Neural progenitor cell (in vitro differentiated cells): ENCODE data around the gene NRG3. TPM values are rescaled to one million over a fixed set of nuclear protein-coding genes. Genes with fewer than 3 reads are reported as not detected.

Experiments used
- DNase-seq: peaks from one replicate; pipeline ENCODE4 v3.0.0-alpha.2; 2016; ENCODE audit warnings: low spot score
- H2AFZ ChIP-seq: fragments of 200-600 bp; sonication (generic); replicated peaks from 2 replicates; pipeline ENCODE4 v1.6.1; 2016; ENCODE audit warnings: antibody characterized with exemption
- H3F3A ChIP-seq: fragments of 200-600 bp; sonication (generic); 2 replicates; pipeline ENCODE4 v1.6.1; 2016; ENCODE audit warnings: antibody characterized with exemption, low read depth
- H3K27ac ChIP-seq: fragments of 200-600 bp; sonication (generic); 2 replicates; pipeline ENCODE4 v1.5.1; 2016; ENCODE audit warnings: mild to moderate bottlenecking
- H3K27me3 ChIP-seq: fragments of 200-600 bp; sonication (generic); 2 replicates; pipeline ENCODE4 v1.6.1; 2016; ENCODE audit warnings: mild to moderate bottlenecking, moderate library complexity
- H3K36me3 ChIP-seq: fragments of 200-600 bp; sonication (generic); 2 replicates; pipeline ENCODE4 v1.5.1; 2016
- H3K4me1 ChIP-seq: fragments of 200-600 bp; sonication (generic); 2 replicates; pipeline ENCODE4 v1.6.1; 2016; ENCODE audit warnings: mixed run types
- H3K4me2 ChIP-seq: fragments of 200-600 bp; sonication (generic); 2 replicates; pipeline ENCODE4 v1.6.1; 2016
- H3K4me3 ChIP-seq: fragments of 200-600 bp; sonication (generic); 2 replicates; pipeline ENCODE4 v1.5.1; 2016
- H3K79me2 ChIP-seq: fragments of 200-600 bp; sonication (generic); 2 replicates; pipeline ENCODE4 v1.6.1; 2016; ENCODE audit warnings: low read depth
- H3K9ac ChIP-seq: fragments of 200-600 bp; sonication (generic); 2 replicates; pipeline ENCODE4 v1.6.1; 2016
- H3K9me3 ChIP-seq: fragments of 200-600 bp; sonication (generic); 2 replicates; pipeline ENCODE4 v1.5.1; 2016; ENCODE audit warnings: low read depth
- H4K20me1 ChIP-seq: fragments of 200-600 bp; sonication (generic); 2 replicates; pipeline ENCODE4 v1.6.1; 2016; ENCODE audit warnings: low read depth
- H3K27ac Mint-ChIP-seq: 3 replicates; pipeline ENCODE4 v1.8.0; 2021; ENCODE audit warnings: mixed read lengths
- H3K27me3 Mint-ChIP-seq: 2 replicates; pipeline ENCODE4 v1.8.0; 2022; ENCODE audit warnings: low read depth, mild to moderate bottlenecking, inconsistent platforms, moderate library complexity, mixed read lengths; ENCODE audit not compliant: insufficient read depth
- H3K36me3 Mint-ChIP-seq: 3 replicates; pipeline ENCODE4 v1.8.0; 2021; ENCODE audit warnings: mixed read lengths
- H3K4me1 Mint-ChIP-seq: 3 replicates; pipeline ENCODE4 v1.8.0; 2021; ENCODE audit warnings: mixed read lengths
- H3K4me3 Mint-ChIP-seq: 3 replicates; pipeline ENCODE4 v1.8.0; 2021; ENCODE audit warnings: mild to moderate bottlenecking, moderate library complexity, mixed read lengths
- H3K9me3 Mint-ChIP-seq: 3 replicates; pipeline ENCODE4 v1.8.0; 2020; ENCODE audit warnings: mixed read lengths
- EZH2 ChIP-seq: fragments of 200-600 bp; sonication (generic); IDR thresholded peaks from 2 replicates; pipeline ENCODE4 v1.6.1; 2017; ENCODE audit warnings: antibody characterized with exemption, mild to moderate bottlenecking, moderate library complexity
- EZH2phosphoT487 ChIP-seq: fragments of 200-600 bp; sonication (generic); IDR thresholded peaks from 2 replicates; pipeline ENCODE4 v1.6.1; 2017; ENCODE audit warnings: antibody characterized with exemption
- total RNA-seq: library from RNA; depleted of rRNA; stranded (reverse); fragments of >200 nt; gene quantifications from 2 replicates; pipeline ENCODE4 v1.2.3, GENCODE V29; 2015; ENCODE audit warnings: low replicate concordance
- TF ChIP-seq, protein P1 (sequence below): fragments of 200-600 bp; sonication (generic); IDR thresholded peaks from 2 replicates; pipeline ENCODE4 v1.5.1; 2017; ENCODE audit warnings: antibody characterized with exemption, mild to moderate bottlenecking

The NRG3 gene
- total RNA-seq, 1 donor from 2014 or later = 1.9 TPM

- H3K9me3 ChIP-seq = no peaks in the 10 kb centered on the region
- H3K27me3 Mint-ChIP-seq = peaks cover 4% of the 10 kb centered on the region
- H3K27ac ChIP-seq = no peak overlapping the region
- H3K79me2 ChIP-seq = no peaks in the 10 kb centered on the region
- H3K9me3 Mint-ChIP-seq = no peaks in the 10 kb centered on the region
- no peaks in the 10 kb centered on the region for H3K36me3 ChIP-seq
- H3K27ac Mint-ChIP-seq = no peak overlapping the region
- H3K27me3 ChIP-seq = no peaks in the 10 kb centered on the region
- no peak overlapping the region for H3K4me3 Mint-ChIP-seq
- H3K9ac ChIP-seq = no peak overlapping the region
- no peak overlapping the region for H3K4me3 ChIP-seq
- H3K4me2 ChIP-seq = no peak overlapping the region
- H3F3A ChIP-seq = no peaks in the 10 kb centered on the region
- no peaks in the 10 kb centered on the region for H3K36me3 Mint-ChIP-seq
- no peak for TF ChIP-seq EZH2
- TF ChIP-seq, protein P1, sequence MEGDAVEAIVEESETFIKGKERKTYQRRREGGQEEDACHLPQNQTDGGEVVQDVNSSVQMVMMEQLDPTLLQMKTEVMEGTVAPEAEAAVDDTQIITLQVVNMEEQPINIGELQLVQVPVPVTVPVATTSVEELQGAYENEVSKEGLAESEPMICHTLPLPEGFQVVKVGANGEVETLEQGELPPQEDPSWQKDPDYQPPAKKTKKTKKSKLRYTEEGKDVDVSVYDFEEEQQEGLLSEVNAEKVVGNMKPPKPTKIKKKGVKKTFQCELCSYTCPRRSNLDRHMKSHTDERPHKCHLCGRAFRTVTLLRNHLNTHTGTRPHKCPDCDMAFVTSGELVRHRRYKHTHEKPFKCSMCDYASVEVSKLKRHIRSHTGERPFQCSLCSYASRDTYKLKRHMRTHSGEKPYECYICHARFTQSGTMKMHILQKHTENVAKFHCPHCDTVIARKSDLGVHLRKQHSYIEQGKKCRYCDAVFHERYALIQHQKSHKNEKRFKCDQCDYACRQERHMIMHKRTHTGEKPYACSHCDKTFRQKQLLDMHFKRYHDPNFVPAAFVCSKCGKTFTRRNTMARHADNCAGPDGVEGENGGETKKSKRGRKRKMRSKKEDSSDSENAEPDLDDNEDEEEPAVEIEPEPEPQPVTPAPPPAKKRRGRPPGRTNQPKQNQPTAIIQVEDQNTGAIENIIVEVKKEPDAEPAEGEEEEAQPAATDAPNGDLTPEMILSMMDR = no peak
- TF ChIP-seq EZH2phosphoT487 = no peak
- H3K4me1 Mint-ChIP-seq = peaks cover 25% of the 10 kb centered on the region
- DNase-seq = peak; percentile 26
- H4K20me1 ChIP-seq = no peaks in the 10 kb centered on the region
- H2AFZ ChIP-seq = no peak overlapping the region
- H3K4me1 ChIP-seq = peaks cover 3% of the 10 kb centered on the region
Observed at GRCh38 chr10:82742898-82743297, 867.9 kb downstream of the NRG3 start.

- Mint-ChIP-seq H3K4me3 (no peak overlapping the region), H3K9me3 (peaks cover 3% of the 10 kb centered on the region)
- no peak overlapping the region for H2AFZ ChIP-seq
Observed at GRCh38 chr10:82750538-82750937, 875.5 kb downstream of the NRG3 start.

DNA sequence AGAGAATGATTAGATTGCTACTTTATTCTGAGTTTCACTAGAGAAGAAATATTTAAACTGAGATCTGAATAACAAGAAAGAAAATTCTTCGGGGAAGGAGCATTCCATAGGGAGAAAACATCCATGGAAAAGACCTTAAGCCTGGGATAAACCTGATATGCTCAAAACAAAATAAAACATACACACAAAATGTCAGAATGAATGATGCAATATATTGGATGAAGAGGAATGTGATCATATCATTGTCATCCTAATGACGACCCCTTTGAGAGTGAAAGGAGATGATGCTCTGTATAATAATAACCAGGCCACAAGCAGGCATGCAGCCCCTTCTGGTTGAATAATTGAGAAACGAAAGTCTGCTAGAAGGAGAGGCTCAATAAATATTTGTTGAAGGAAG, 882.4 kb downstream of the NRG3 start:
- H3K4me3 Mint-ChIP-seq = no peak overlapping the region
- H3K4me2 ChIP-seq = no peak overlapping the region
- H3K79me2 ChIP-seq = no peaks in the 10 kb centered on the region
- H3F3A ChIP-seq = peaks cover 16% of the 10 kb centered on the region
- no peak for DNase-seq
- peaks cover 34% of the 10 kb centered on the region for H3K4me1 Mint-ChIP-seq
- no peak overlapping the region for H3K27ac Mint-ChIP-seq
- no peaks in the 10 kb centered on the region for H3K36me3 ChIP-seq
- peaks cover 18% of the 10 kb centered on the region for H3K4me1 ChIP-seq
- no peaks in the 10 kb centered on the region for H3K27me3 Mint-ChIP-seq
- no peaks in the 10 kb centered on the region for H4K20me1 ChIP-seq
- H3K9me3 ChIP-seq = no peaks in the 10 kb centered on the region
- H2AFZ ChIP-seq = no peak overlapping the region
- no peak overlapping the region for H3K9ac ChIP-seq
- TF ChIP-seq EZH2phosphoT487 (no peak), EZH2 (no peak)
- TF ChIP-seq, protein P1 = no peak
- no peak overlapping the region for H3K27ac ChIP-seq
- H3K4me3 ChIP-seq = no peak overlapping the region
- H3K9me3 Mint-ChIP-seq = peaks cover 3% of the 10 kb centered on the region
- no peaks in the 10 kb centered on the region for H3K36me3 Mint-ChIP-seq
- no peaks in the 10 kb centered on the region for H3K27me3 ChIP-seq

More at GRCh38 chr10:82750538-82750937, 875.5 kb downstream of the NRG3 start:
- H3K4me3 ChIP-seq = no peak overlapping the region
- no peak for DNase-seq
- no peaks in the 10 kb centered on the region for H3K36me3 ChIP-seq
- Mint-ChIP-seq H3K36me3 (no peaks in the 10 kb centered on the region), H3K27me3 (no peaks in the 10 kb centered on the region), H3K4me1 (no peaks in the 10 kb centered on the region), H3K27ac (no peak overlapping the region)
- no peaks in the 10 kb centered on the region for H4K20me1 ChIP-seq
- H3K4me2 ChIP-seq = no peak overlapping the region
- no peaks in the 10 kb centered on the region for H3K4me1 ChIP-seq
- H3K79me2 ChIP-seq = no peaks in the 10 kb centered on the region
- TF ChIP-seq EZH2phosphoT487 = no peak
- TF ChIP-seq, protein P1 = no peak
- TF ChIP-seq EZH2 = no peak
- H3K27ac ChIP-seq = no peak overlapping the region
- H3K27me3 ChIP-seq = no peaks in the 10 kb centered on the region
- no peak overlapping the region for H3K9ac ChIP-seq
- H3K9me3 ChIP-seq = no peaks in the 10 kb centered on the region
- no peaks in the 10 kb centered on the region for H3F3A ChIP-seq
